Colon (tissue), 2 donors: ENCODE measurements around the gene PPIP5K2.
"Not testable (repeated sequence)": the region's sequence is repeated elsewhere in the genome, so short reads cannot be mapped to it uniquely, and the experiment has no call there.

Source experiments
- FAIRE-seq: peaks from 2 replicates; lab custom pipeline; 2012; peaks lifted over from hg19 to GRCh38; lab: Jason Lieb, UNC
- donor health status: control.
- donor health status: control.

PPIP5K2 gene

GRCh38 chr5:103122242-103122641, 2.1 kb downstream of the PPIP5K2 start:
- no peak for FAIRE-seq

- no peak for FAIRE-seq
Observed at GRCh38 chr5:103126557-103126956, 6.5 kb downstream of the PPIP5K2 start.

GRCh38 chr5:103127292-103127817, 7.3 kb downstream of the PPIP5K2 start:
- FAIRE-seq, result peak; percentile 62

- FAIRE-seq, result peak; percentile 31
Observed at GRCh38 chr5:103128202-103128601, 8.1 kb downstream of the PPIP5K2 start.

GRCh38 chr5:103132684-103133083, 12.6 kb downstream of the PPIP5K2 start:
- FAIRE-seq, result no peak

GRCh38 chr5:103133231-103133630, 13.1 kb downstream of the PPIP5K2 start:
- peak; percentile 53 for FAIRE-seq

- no peak for FAIRE-seq
Observed at GRCh38 chr5:103135461-103135860, 15.4 kb downstream of the PPIP5K2 start.

- no peak for FAIRE-seq
Observed at GRCh38 chr5:103138202-103138690, 18.1 kb downstream of the PPIP5K2 start.

- FAIRE-seq, result peak; percentile 33
Observed at GRCh38 chr5:103139264-103139865, 19.3 kb downstream of the PPIP5K2 start.

- FAIRE-seq, result not testable (repeated sequence)
Observed at GRCh38 chr5:103142132-103142531, 22.0 kb downstream of the PPIP5K2 start.

GRCh38 chr5:103145196-103145595, 25.1 kb downstream of the PPIP5K2 start:
- FAIRE-seq, result no peak

GRCh38 chr5:103148213-103148612, 28.1 kb downstream of the PPIP5K2 start:
- FAIRE-seq, result no peak

- FAIRE-seq, result no peak
Observed at GRCh38 chr5:103151156-103151555, 31.1 kb downstream of the PPIP5K2 start.

- FAIRE-seq, result no peak
Observed at GRCh38 chr5:103166706-103167105, 46.6 kb downstream of the PPIP5K2 start.

- no peak for FAIRE-seq
Observed at GRCh38 chr5:103174147-103174546, 54.0 kb downstream of the PPIP5K2 start.

- FAIRE-seq, result no peak
Observed at GRCh38 chr5:103177543-103177942, 57.4 kb downstream of the PPIP5K2 start.

- FAIRE-seq, result no peak
Observed at GRCh38 chr5:103178167-103178566, 58.1 kb downstream of the PPIP5K2 start.

- no peak for FAIRE-seq
Observed at GRCh38 chr5:103186152-103186551, 66.1 kb downstream of the PPIP5K2 start.

GRCh38 chr5:103188436-103188835, 68.3 kb downstream of the PPIP5K2 start:
- no peak for FAIRE-seq

- FAIRE-seq, result peak; percentile 70
Observed at GRCh38 chr5:103203226-103203625, 83.1 kb downstream of the PPIP5K2 start.

- not testable (repeated sequence) for FAIRE-seq
Observed at GRCh38 chr5:103204990-103205389, 84.9 kb downstream of the PPIP5K2 start.

- no peak for FAIRE-seq
Observed at GRCh38 chr5:103205991-103206700, 86.0 kb downstream of the PPIP5K2 start.

- FAIRE-seq, result no peak
Observed at GRCh38 chr5:103207011-103207410, 86.9 kb downstream of the PPIP5K2 start.
